Right kidney (tissue), 1 donor: ENCODE data around the gene APBA2.

Experiments
- DNase-seq: peaks from one replicate; pipeline ENCODE4 v3.0.0-alpha.2; 2016

APBA2 gene

DNA sequence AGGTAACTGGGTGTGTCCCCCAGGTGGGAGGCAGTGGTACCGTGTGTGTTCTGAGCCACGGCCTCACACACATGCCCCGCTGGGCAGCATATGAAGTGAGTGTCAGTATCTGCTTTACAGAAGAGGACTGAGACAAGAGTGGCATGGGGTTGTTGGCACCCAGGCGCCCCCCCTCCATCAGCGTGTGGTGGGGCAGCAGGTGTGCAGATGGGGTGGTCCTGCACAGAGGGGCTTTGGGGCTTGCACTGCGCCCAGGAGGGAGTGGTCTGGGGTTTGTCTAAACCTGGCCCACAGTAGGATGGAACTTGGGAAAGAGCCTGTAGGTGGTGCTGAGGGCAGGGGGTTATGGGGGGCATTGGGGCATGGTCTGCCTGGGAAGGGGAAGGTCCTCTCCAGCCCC is 176.0 kb downstream of the APBA2 start:
- DNase-seq: no peak

DNA sequence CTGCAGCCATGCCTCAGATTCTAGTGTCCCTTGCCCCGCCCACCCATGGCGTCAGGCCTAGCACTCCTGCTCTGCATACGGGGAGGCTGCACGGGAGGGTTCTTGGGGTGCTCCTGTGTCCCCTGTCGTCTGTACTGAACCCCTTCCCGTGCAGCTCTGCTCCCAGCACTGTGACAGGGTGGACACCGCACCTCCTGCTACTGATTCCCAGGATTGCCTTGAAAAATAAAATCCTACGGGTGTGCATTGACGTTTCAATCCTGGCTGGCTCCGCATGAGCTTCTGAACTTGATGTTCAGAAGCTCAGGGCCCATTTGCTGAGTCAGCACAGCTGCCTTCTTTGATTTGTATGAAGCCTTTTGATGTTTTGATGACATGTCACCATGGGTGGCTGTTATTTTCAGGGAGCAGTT is 176.4 kb downstream of the APBA2 start:
- no peak for DNase-seq

DNA sequence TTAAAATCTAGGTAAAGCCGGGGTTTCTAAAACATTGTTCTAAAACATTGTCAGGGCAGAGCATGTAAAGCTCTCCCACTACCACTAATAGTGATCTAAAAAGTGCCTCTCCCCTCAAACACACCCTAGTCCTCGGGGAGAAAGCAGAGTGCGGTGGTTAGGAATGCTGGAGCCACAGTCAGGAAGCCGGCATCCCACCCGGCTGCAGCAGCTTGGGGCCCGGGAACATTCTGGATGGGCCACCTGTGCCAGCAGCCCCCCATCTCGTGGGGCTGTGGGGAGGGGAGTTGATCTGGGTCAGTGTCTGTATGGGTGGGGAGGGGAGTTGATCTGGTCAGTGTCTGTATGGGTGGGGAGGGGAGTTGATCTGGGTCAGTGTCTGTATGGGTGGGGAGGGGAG is 176.9 kb downstream of the APBA2 start:
- no peak for DNase-seq

DNA sequence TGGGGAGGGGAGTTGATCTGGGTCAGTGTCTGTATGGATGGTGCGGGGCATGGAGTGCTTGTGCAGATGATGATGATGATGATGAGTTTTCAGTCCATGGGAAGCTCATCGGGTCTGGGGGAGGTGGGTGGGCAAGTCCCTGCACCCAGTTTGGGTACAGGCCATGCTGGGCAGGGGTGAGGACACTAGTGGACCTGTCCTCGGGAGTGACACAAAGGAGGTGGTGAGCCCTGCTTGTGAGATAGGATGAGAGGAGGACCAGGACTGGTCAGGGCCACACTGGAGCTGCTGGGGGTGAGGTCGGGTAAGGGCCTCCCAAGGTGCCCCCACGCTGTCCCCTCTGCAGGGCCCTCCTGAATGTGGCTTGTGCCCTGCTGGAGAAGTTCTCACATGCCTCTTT is 177.9 kb downstream of the APBA2 start:
- DNase-seq: no peak

DNA sequence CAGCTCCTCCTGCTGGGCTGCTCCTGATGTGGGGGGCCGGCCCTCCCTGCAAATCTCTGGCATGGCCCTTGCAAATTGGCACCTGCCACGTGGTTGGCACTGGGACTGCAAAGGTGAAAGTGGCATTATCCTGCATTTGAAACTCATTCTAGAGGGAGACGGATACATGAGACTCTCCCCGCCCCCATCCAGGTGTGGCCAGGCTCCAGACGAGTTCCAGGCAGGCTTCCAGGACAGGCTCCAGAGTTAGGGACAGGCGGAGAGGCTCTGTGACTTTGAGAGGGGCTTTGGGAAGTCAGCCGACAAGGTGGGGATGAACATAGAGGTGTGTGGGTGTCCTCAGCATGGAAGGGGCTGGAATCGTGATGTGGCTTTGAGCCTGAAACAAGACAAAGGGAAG is 178.5 kb downstream of the APBA2 start:
- DNase-seq: no peak

DNA sequence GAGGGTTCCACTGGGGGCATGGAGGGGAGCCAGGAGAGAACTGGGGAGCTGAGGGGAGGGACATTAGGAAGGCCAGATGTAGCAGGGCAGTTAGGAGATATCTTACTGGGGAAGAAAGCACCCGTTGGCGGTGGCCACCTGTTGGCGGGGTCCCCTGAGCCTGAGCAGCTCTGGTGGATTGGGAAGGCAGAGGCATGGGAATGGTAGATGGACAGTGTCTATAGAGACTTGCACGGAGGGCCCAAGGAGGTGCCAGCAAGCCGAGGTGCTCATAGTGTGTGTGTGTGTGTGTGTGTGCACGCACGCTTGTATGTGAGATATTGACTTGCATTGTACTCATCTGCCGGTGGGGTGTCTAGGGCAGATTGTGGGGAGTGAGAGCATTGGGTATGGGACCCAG is 179.0 kb downstream of the APBA2 start:
- DNase-seq: no peak

DNA sequence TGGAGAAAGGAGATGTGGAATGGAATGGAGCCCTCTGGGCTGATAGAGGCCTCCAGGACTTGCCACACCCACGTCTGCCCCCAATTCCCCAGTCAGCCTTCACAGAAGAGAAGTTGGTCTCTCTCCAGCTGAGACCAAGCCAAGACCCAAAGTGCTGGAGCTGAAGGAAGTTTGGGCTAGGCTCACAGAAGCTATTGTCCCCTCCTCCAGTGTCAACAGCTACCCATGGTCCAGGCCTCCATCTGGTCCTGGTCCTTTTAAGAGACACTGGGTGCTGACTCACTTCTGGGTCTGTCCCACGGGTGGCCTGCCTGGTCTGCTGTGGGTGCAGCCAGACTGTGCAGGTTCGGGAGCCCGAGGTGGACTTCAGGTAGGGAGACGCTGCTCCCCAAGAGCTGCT is 179.8 kb downstream of the APBA2 start:
- DNase-seq: no peak

DNA sequence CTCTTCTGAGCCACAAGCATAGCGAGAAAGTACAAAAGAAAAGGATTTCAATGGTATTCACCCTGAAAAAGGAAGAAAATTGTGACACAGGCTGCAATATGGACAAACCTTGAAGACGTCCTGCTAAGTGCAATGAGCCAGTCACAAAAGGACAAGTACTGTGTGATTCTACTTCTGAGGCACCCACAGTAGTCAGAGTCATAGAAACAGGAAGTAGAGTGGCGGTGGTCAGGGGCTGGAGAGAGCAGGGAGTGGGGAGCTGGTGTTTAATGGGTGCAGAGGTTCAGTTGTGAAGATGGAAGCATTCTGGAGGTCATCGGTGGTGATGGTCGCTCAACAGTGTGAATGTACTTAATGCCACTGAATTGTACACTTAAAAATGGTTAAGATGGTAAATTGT is 180.5 kb downstream of the APBA2 start:
- no peak for DNase-seq

DNA sequence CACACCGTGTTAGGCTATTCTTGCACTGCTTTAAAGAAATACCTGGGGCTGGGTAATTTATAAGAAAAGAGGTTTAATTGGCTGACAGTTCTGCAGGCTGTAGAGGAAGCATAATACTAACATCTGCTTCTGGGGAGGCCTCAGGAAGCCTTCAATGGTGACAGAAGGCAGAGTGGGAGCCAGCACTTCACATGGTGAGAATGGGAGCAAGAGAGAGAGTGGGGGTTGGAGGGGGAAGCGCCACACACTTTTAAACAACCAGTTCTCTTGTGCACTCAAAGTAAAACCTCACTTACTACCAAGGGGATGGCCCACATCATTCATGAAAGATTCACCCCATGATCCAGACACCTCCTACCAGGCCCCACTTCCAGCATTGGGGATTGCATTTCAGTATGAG is 181.1 kb downstream of the APBA2 start:
- no peak for DNase-seq

DNA sequence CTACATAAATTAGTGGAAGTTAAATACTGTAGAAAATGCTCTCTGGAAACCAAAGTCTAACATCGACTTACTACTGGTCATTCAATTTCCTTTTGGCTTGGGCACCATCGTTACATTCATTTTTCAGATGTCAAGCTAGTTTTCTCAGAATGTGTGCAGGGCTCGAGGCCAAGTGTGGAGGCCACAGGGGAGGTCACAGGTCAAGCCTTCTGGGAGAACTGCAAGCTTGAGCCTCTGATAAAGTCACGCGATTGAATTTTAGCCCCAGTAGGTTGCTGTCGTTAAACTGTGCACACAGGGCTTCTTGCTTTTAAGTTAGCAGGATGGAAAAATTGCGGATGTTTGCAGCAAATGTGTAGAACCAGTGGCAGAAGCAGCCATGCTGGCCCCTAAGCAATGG is 182.2 kb downstream of the APBA2 start:
- DNase-seq: no peak

DNA sequence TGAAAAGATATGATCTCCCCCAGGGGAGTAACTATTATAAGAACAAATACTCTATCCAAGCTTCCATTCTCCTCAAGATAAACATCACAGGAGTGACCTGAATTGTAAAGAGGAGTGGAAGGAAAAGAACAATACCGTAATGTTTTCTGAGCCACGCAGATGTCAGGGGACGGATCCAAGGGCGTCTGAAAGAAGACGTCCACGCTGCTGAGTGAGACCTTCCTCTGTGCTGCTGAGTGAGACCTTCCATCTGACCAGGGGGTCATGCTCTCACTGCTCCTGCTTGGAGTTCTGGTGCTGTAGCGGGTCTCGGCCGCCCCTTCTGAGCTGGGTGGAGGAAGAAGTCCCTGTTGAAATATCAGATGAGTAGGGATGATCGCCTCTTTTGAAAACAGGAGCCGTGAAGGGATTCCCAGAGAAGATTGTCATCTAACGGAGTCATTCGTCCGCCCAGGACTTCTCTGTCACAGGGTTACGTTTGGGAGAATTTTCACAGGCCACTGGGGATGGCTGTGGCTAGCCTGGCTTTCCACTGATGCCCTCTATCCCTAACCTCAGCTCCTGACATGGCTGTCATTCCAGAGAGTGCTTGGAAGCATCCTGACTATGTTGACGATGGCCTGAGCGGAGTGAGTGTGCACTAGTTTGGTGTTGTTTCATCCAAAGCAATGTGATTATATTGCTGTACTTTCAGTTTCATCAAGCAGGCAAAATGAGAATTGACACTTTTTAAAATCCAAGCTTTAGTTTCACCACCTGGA is 184.9 kb downstream of the APBA2 start:
- no peak for DNase-seq

DNA sequence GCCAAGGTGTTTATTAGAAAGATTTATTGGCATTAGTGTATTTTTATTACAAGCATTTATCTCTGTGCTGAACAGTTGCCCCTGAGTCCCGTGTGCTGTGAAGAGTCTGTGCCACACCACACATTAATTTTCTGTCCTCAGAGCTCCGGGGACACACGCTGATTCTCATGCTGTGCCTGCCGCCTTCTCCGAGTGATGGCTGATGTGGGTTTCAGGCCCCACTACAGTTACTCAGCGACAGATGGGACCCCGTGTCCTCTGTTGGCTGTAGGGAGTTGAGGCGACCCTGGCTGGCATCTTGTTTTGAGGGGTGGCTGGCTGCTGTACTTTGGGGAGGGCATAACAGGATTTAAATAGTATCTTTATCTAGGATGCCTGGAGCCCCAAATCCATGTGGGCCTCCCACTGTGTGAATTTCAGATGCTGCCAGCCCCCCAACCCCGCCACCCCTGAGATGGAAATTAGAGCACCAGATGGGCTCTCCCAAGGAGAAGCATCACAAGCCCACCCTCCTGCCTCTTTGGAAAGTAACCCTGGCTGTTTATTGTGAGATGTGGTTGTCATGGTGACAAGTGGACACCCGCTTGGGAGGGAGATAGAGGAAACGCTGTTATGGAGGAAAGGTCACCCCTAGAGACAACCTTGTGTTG is 185.6 kb downstream of the APBA2 start:
- no peak for DNase-seq

DNA sequence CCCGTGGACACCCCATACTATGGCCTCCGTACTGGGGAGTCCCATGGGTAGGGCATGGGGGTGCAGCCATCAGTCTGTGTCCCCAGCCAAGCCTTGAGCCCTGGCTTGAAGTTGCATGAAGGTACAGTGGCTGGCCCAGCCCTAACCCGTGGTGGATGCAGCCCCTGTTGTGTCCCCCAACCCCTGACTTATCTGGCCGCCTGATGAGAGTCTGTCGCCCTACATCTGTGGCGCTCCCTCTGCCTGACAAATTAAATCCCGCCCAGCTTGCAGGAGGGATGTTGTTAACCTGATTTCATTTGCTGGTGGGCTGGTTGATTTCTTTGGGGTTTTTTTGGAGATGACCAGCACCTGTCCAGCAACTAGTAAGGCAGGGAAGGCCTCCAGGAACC is 186.1 kb downstream of the APBA2 start:
- DNase-seq: no peak

DNA sequence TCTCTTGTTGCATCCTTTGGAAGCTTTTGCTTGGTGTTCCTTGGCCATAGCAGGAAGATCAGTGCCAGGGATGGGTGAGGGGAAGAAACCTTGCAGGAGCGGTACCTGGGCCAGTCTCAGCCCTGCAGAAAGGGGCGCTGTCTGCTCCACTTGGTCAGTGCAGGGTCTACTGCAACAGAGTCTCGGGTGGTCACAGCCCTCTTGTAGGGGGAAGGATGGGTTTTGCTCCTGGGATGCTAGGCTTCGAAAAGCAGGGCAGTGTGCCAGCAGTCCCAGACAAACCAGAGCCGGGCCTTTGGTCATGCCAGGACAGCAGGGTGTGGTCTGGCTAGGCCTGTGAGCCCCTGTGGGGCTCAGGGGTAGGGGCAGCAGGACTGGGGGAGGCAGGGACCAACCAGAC is 186.7 kb downstream of the APBA2 start:
- no peak for DNase-seq

DNA sequence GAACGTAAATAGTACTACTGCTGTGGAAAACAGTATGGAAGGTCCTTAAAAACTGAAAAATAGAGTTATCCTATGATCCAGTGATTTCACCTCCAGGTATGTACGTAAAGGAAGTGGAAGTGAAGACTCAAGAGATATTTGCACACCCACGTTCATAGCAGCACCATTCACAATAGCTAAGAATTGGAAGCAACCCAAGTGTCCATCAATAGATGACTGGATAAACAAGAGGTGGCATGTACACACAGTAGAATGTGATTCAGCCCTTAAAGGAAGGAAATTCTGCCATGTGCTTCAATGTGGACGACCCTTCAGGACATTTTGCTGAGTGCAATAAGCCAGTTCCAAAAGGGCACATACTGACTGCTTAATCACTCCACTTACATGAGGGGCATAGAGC is 188.3 kb downstream of the APBA2 start:
- no peak for DNase-seq

DNA sequence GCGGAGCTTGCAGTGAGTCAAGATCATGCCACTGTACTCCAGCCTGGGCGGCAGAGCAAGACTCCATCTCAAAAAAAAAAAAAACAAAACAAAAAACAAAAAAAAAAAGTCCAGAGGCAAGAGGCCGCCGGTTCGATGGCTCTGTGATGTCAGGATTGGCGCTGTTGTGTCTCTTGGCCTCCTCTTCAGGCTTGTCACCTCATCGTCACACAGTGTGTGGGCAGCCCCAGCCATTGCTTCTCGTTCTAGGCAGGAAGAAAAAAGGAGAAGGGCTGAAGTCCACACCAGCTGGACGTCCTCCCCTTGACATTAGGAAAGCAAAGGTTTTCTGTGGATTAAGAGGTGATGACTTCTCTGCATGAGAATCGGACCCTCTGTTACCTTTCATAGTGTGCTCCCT is 192.8 kb downstream of the APBA2 start:
- DNase-seq: no peak

DNA sequence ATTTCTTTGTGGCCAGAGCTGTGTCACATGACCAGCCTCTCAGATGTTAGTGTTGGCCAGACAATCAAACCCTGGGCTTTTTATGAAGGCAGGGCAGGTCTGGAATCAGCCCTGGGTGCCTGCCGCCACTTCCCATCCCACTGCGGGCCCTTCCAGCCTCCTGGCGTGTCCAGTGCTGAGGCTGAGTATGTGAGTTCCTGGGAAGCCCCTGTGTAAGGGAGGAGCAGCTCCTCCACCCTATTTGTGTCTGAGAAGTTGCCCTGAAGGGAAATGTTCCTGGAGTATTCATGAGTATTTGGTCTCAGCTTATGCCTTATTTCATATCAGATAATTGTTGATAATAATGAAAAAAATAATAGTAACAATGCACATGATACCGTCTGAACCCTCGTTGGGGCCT is 193.7 kb downstream of the APBA2 start:
- DNase-seq: no peak

DNA sequence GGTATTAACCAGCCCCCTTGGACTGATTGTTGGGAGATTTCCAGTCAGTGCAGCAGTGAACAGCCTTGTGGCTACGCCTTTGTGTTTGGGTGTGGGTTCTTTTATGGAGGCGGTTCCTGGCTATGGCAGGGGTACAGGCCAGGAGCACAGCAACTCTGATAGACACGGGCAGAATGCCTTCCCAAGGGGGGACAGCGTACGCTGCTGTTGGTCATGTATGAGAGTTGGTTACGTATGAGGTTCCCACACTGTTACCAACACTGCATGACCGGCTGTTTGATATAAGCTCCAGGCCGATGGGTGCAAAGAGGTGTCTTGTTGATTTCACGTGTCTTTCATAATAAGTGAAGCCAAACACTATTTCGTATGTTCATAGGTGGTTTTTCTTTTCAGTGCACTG is 196.0 kb downstream of the APBA2 start:
- no peak for DNase-seq

DNA sequence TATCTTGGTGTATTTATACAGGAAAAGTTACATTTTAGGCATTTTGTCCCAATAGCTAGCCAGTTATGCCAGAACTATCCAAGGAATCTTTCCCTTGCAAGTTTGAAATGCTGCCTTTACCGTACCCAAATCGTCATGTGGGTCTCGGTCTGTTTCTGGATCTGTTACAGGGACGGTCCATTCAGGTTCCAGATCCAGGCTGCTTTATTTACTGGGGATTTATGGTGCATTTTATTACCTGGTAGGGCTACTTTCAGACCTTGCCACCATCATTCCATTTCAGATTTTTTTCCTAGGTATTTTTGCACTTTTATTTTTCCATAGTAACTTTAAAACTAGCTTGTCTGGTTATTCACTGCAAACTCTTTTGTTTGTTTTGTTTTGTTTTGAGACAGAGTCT is 197.4 kb downstream of the APBA2 start:
- no peak for DNase-seq

DNA sequence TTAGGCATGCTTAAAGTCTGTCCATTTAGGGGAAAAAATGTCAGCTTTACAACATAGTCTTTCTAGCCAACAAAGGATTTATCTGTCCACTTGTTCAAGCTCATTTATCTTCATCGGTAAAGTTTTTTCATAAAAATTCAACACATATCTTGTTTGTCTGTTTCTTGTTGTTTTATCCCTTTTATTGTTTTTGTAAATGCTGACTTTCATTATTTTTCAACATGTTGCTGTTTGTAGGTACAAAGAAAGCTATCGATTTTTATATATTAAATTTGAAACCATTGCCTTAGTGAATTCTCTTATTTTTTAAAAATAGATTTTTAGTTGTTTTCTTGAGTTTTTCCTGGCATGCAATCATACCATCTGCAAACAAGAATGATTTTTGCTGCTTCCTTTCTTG is 198.1 kb downstream of the APBA2 start:
- DNase-seq: no peak

DNA sequence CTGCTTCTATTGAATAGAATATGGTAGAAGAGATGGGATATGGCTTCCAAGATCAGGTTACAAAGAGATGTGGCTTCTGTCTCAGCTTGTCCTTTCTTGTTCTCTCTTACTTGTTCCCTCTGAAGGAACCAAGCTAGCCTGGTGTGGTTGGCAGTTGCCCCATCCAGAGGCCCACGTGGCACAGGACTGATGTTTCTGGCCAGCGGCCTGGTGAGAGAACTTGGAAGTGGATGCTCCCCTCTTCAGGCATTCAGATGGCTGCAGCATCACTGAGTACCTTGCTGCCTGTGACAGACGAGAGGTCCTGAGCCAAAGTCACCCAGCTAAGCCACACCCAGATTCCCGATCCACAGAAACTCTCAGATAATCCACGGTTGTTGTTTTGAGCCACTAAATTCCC is 200.2 kb downstream of the APBA2 start:
- DNase-seq: no peak

DNA sequence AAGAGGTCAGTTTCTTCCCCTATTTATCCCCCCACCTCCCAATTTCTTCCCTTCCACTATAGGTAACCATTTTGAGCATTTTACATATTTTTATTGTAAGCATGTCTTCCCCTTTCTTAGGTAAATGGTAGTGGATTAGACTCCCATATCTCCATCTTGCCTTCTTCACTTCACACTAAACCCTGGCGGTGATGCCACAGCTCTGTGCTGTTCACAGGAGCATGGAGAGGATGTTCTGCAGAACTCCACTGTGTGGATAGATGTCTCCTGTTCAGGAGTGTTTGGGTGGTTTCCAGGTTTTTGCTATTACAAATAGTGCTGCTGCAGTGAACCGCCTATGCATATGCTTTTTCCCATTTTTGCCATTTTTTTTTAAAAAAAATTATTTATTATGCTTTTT is 201.1 kb downstream of the APBA2 start:
- no peak for DNase-seq

DNA sequence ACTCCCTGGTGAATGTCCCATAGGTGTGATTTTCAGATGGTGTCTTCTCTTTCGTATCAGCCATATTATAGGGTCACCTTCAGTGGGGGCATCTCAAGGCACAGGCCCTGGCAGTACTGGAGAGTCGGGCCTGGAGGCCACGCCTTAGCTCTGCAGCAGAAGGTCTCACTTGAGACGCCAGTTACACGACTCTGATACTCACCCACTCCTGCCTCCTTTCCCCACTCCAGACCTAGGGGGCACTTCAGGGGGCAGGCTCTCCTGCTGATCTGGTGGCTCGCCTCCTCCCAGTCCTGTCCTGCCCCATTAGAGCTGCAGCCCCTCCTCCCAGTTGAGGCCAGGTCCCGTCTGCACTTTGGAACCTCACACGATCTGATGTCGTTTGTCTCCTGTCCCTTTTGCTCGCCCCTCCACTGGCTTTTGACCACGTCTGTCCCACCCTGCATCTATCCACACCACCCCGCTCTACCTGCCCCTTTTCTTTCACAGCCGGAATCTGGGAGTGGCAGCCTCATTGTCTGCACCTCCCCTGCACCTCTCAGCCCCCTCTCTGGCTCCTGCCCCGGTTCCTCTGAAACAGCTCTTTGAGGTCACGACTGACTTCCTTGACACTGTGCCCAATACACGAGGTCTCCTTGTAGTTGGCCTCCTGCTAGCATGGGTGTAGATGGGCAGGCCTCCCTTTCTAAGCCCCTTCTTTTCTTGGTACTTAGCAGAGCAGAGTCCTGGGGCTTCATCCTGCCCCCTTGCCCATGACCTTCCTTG is 201.9 kb downstream of the APBA2 start:
- no peak for DNase-seq

DNA sequence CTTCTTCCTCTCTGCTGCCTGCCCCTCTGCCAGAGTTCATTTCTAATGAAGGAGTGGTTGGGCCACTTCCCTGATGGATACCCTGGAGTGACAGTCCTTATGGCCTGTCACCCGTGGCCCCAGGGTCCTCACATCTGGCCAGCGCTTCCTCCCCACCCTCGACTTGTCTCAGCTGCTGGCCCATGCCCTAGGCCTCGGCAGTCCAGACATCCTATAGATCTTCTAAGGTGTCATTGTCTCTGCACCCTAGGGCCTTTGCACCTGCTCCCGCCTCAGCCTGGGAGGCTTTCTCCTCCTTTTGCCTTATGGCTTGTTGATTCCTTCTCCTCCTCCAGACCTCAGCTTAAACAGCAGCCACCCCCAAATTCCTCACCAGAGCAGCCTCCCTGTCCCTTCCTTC is 202.9 kb downstream of the APBA2 start:
- no peak for DNase-seq
